ENCODE results near the gene FOXP4.

The FOXP4 gene

GRCh38 chr6:41593406-41593805 is 47.2 kb downstream of the FOXP4 start:
- DNase-seq (ENCODE audit: low spot score) = no peak
- TF ChIP-seq, protein P1, sequence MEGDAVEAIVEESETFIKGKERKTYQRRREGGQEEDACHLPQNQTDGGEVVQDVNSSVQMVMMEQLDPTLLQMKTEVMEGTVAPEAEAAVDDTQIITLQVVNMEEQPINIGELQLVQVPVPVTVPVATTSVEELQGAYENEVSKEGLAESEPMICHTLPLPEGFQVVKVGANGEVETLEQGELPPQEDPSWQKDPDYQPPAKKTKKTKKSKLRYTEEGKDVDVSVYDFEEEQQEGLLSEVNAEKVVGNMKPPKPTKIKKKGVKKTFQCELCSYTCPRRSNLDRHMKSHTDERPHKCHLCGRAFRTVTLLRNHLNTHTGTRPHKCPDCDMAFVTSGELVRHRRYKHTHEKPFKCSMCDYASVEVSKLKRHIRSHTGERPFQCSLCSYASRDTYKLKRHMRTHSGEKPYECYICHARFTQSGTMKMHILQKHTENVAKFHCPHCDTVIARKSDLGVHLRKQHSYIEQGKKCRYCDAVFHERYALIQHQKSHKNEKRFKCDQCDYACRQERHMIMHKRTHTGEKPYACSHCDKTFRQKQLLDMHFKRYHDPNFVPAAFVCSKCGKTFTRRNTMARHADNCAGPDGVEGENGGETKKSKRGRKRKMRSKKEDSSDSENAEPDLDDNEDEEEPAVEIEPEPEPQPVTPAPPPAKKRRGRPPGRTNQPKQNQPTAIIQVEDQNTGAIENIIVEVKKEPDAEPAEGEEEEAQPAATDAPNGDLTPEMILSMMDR (IDR thresholded peaks at IDR 0.05; ENCODE audit: extremely low read depth, missing control alignments) = no peak

- DNase-seq (ENCODE audit: low spot score) = no peak
- TF ChIP-seq, protein P1 (IDR thresholded peaks at IDR 0.05; ENCODE audit: extremely low read depth, missing control alignments) = no peak
These were observed 47.7 kb downstream of the FOXP4 start for GRCh38 chr6:41593839-41594238.

- DNase-seq (ENCODE audit: low spot score) = no peak
- TF ChIP-seq, protein P1 (IDR thresholded peaks at IDR 0.05; ENCODE audit: extremely low read depth, missing control alignments) = no peak
These were observed 48.1 kb downstream of the FOXP4 start for GRCh38 chr6:41594326-41594725.

GRCh38 chr6:41594766-41595165 is 48.6 kb downstream of the FOXP4 start:
- TF ChIP-seq, protein P1 (IDR thresholded peaks at IDR 0.05; ENCODE audit: extremely low read depth, missing control alignments) = no peak

GRCh38 chr6:41595166-41595565 is 49.0 kb downstream of the FOXP4 start:
- TF ChIP-seq, protein P1 (IDR thresholded peaks at IDR 0.05; ENCODE audit: extremely low read depth, missing control alignments) = no peak
- no peak for DNase-seq (ENCODE audit: low spot score)

More at GRCh38 chr6:41594766-41595165, 48.6 kb downstream of the FOXP4 start:
- DNase-seq (ENCODE audit: low spot score) = no peak

DNA sequence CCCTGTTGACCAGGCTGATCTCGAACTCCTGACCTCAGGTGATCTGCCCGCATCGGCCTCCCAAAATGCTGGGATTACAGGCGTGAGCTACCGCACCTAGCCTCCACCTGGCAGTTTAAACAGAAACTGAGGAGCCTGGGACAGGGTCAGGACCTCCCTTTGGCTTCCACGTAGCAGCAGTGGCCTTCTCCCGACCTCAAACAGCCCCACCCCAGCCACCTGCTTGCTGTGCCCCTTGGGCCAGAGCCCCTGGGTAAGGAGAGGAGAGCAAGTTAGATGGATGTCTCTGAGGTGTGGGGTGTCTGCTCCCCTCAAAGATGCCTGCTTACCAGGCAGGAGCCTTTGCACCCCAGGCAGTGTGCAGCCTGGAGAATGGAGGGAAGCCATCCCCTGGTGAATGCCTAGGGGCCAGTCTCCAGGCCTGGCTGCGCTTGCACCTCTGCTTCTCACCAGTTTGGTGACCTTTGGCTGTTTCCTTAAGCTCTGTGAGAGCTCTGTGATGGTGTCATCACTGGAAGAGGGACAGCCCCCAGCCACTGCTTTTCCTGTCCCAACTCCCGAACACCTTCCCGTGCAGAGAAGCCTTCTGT is 50.0 kb downstream of the FOXP4 start:
- TF ChIP-seq, protein P1 (IDR thresholded peaks at IDR 0.05; ENCODE audit: extremely low read depth, missing control alignments) = no peak
- DNase-seq (ENCODE audit: low spot score) = no peak

DNA sequence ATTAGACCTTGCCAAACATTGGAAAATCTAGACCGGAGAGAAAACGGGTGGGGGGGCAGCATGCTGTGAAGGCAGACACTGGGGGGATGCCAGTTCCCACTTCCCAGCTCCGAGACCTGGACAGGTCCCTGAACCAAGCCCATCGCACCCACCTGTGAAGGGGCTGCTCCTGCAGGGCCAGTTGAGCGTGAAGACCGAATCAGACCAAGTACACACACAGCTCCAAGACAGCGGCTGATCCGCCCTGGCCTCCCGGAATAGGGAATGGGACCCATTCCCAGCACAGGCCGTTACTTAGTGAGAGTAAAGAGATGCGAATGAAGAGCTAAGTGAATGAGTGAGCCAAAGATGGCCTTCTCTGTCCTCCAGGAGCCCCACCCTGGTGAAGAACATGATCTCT is 50.6 kb downstream of the FOXP4 start:
- DNase-seq (ENCODE audit: low spot score) = no peak
- TF ChIP-seq, protein P1 (IDR thresholded peaks at IDR 0.05; ENCODE audit: extremely low read depth, missing control alignments) = no peak

Data from GM20000 (cell line).